Loucy (cell line): ENCODE results near the gene LNPK.

Experiments
- H2AFZ ChIP-seq: fragments of 200-600 bp; sonication (generic); 2 replicates; pipeline ENCODE4 v1.6.0; 2016; ENCODE audit warnings: antibody characterized with exemption, mild to moderate bottlenecking, low read length, moderate library complexity
- H3F3A ChIP-seq: fragments of 200-600 bp; 2 replicates; pipeline ENCODE4 v1.6.0; 2016; ENCODE audit warnings: antibody characterized with exemption, low read depth, mild to moderate bottlenecking
- H3K27me3 ChIP-seq: fragments of 200-600 bp; sonication (generic); 2 replicates; pipeline ENCODE4 v1.6.1; 2014; ENCODE audit warnings: low read length, mild to moderate bottlenecking; ENCODE audit not compliant: insufficient read depth, poor library complexity, severe bottlenecking
- H3K36me3 ChIP-seq: fragments of 200-600 bp; sonication (generic); 2 replicates; pipeline ENCODE4 v1.6.1; 2016; ENCODE audit warnings: low read length; ENCODE audit not compliant: insufficient read depth
- H3K4me1 ChIP-seq: fragments of 200-600 bp; sonication (generic); 2 replicates; pipeline ENCODE4 v1.5.1; 2014; ENCODE audit warnings: low read length, mild to moderate bottlenecking; ENCODE audit not compliant: insufficient read depth, poor library complexity, severe bottlenecking
- H3K4me2 ChIP-seq: fragments of 200-600 bp; sonication (generic); 2 replicates; pipeline ENCODE4 v1.6.0; 2014; ENCODE audit warnings: antibody characterized with exemption, low read length, low read depth, mild to moderate bottlenecking; ENCODE audit not compliant: poor library complexity, severe bottlenecking
- H3K4me3 ChIP-seq: fragments of 200-600 bp; sonication (generic); 2 replicates; pipeline ENCODE4 v1.5.1; 2014; ENCODE audit warnings: low read length, mild to moderate bottlenecking, mixed read lengths; ENCODE audit not compliant: poor library complexity, severe bottlenecking
- H3K79me2 ChIP-seq: fragments of 200-600 bp; sonication (generic); 2 replicates; pipeline ENCODE4 v1.6.1; 2014; ENCODE audit warnings: low read length; ENCODE audit not compliant: insufficient read depth
- H3K9ac ChIP-seq: fragments of 200-600 bp; sonication (generic); 2 replicates; pipeline ENCODE4 v1.6.0; 2014; ENCODE audit warnings: mild to moderate bottlenecking, low read depth, low read length, moderate library complexity; ENCODE audit not compliant: poor library complexity, severe bottlenecking
- H3K9me2 ChIP-seq: fragments of 200-600 bp; sonication (generic); replicated peaks from 2 replicates; pipeline ENCODE4 v1.6.1; 2016; ENCODE audit warnings: low read depth, low read length, mixed read lengths
- H3K9me3 ChIP-seq: fragments of 200-600 bp; sonication (generic); 2 replicates; pipeline ENCODE4 v1.6.1; 2014; ENCODE audit warnings: mild to moderate bottlenecking, antibody characterized with exemption, low read length, low read depth; ENCODE audit not compliant: insufficient read depth
- H4K20me1 ChIP-seq: fragments of 200-600 bp; sonication (generic); 2 replicates; pipeline ENCODE4 v1.6.0; 2014; ENCODE audit warnings: antibody characterized with exemption, low read length, mild to moderate bottlenecking; ENCODE audit not compliant: insufficient read depth, poor library complexity, severe bottlenecking
- EZH2phosphoT487 ChIP-seq: fragments of 200-600 bp; IDR thresholded peaks from 2 replicates; pipeline ENCODE4 v1.6.1; 2018; ENCODE audit warnings: antibody characterized with exemption, mild to moderate bottlenecking, moderate library complexity, borderline replicate concordance
- TF ChIP-seq, protein P1 (sequence below): fragments of 200-600 bp; sonication (generic); conservative IDR thresholded peaks from 2 replicates; pipeline ENCODE4 v1.5.1; 2014; ENCODE audit warnings: mild to moderate bottlenecking, antibody characterized with exemption, low read length

Gene LNPK

DNA sequence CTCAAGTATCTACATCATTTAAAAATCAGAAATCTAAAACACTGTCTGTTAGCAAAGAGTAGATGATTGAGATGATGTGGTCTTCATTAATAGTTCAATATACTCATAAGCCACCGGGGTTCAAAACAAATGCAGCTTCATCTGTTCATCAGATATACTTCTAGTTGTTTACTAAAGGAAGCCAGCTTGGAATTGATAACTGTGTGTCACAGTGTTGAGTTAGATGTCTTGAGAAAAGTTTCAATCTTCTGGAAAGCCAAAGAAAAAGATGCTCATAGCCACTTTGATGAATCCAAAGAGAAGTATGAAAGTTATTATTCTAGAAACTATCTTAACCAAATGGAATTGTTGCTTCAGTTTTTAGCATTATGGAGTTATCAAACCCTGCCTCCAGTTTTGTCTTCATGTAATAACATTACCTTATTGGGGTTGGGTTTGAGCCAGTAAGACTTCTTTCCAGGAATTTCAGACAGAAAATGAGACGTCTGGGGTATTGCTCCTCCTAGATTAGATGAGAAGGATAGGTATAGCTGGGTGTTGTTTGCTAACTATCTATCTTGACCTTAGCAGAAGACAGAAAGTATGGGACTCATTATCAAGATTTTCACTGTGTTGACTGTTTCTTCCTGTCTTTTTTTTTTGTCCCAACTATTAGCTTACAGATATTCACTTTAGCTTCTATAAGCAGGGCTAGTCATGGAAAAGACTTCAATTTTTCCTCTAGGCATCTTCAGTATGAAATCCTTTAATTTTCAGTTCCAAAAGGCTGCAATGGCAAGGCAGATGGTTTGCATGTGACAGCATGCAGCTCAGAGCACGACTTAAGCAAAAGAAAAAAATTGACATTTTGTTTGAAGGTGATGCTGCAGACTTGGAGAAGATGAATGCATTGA is 66.5 kb downstream of the LNPK start:
- H4K20me1 ChIP-seq = no peaks in the 10 kb centered on the region
- H3K9me2 ChIP-seq = no peaks in the 10 kb centered on the region
- no peaks in the 10 kb centered on the region for H3K27me3 ChIP-seq
- peaks cover 16% of the 10 kb centered on the region; the same call in 1 of the 2 replicates for H3K36me3 ChIP-seq
- no peak overlapping the region for H2AFZ ChIP-seq
- no peak for TF ChIP-seq EZH2phosphoT487
- H3K4me2 ChIP-seq = no peak overlapping the region
- H3K4me1 ChIP-seq = peaks cover 15% of the 10 kb centered on the region
- no peaks in the 10 kb centered on the region for H3K79me2 ChIP-seq
- H3K4me3 ChIP-seq = no peak overlapping the region
- H3K9ac ChIP-seq = no peak overlapping the region
- no peaks in the 10 kb centered on the region; the same call in 1 of the 2 replicates for H3F3A ChIP-seq
- no peaks in the 10 kb centered on the region for H3K9me3 ChIP-seq

DNA sequence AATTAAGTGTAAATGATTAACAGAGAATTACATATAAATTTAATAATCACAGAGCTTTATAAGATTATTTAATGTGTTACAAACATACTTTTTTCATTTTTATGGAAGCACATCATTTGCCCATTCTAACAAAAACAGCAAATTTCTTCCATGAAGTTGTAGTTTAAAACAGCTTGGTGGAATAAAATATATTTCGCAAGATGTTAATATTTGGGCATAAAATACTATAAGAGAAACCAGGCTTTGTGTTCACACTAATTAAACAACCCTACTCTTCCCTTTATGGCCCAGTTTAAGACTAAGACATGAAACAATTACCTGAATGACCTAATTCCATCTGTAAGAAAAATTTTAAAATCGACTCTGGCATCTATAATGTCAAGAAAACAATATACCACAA is 69.4 kb downstream of the LNPK start:
- Histone ChIP-seq H3K9me2 (no peaks in the 10 kb centered on the region), H3K4me3 (no peak overlapping the region), H3K9ac (no peak overlapping the region), H3F3A (no peaks in the 10 kb centered on the region; the same call in 1 of the 2 replicates), H3K4me2 (no peak overlapping the region), H3K9me3 (no peaks in the 10 kb centered on the region), H3K79me2 (no peaks in the 10 kb centered on the region), H4K20me1 (no peaks in the 10 kb centered on the region), H3K4me1 (peaks cover 13% of the 10 kb centered on the region), H3K27me3 (no peaks in the 10 kb centered on the region), H2AFZ (no peak overlapping the region), H3K36me3 (peaks cover 24% of the 10 kb centered on the region; the same call in 1 of the 2 replicates)
- no peak for TF ChIP-seq EZH2phosphoT487
- TF ChIP-seq, protein P1, sequence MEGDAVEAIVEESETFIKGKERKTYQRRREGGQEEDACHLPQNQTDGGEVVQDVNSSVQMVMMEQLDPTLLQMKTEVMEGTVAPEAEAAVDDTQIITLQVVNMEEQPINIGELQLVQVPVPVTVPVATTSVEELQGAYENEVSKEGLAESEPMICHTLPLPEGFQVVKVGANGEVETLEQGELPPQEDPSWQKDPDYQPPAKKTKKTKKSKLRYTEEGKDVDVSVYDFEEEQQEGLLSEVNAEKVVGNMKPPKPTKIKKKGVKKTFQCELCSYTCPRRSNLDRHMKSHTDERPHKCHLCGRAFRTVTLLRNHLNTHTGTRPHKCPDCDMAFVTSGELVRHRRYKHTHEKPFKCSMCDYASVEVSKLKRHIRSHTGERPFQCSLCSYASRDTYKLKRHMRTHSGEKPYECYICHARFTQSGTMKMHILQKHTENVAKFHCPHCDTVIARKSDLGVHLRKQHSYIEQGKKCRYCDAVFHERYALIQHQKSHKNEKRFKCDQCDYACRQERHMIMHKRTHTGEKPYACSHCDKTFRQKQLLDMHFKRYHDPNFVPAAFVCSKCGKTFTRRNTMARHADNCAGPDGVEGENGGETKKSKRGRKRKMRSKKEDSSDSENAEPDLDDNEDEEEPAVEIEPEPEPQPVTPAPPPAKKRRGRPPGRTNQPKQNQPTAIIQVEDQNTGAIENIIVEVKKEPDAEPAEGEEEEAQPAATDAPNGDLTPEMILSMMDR = no peak

DNA sequence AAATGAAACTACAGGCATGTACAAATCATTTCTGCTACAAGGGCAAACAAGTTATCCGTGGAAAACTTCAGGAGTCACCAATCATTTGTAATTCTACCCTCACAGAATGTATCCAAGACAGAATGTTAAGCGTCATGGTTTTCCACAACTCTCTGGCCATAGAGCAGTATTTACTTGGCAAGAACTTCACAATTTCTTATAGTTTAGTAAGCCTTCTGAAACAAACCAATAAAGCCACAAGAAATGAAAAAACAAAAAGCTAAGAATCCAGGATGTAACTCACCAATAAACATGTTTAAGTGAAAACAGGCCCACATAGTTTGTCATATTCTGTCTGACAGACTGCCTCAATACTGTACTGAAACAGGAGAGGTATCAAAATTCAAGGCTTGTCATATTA is 70.3 kb downstream of the LNPK start:
- no peak overlapping the region for H3K4me3 ChIP-seq
- TF ChIP-seq EZH2phosphoT487 = no peak
- H3K4me2 ChIP-seq = no peak overlapping the region
- H3F3A ChIP-seq = no peaks in the 10 kb centered on the region
- no peaks in the 10 kb centered on the region for H4K20me1 ChIP-seq
- no peaks in the 10 kb centered on the region for H3K9me3 ChIP-seq
- no peaks in the 10 kb centered on the region for H3K9me2 ChIP-seq
- H3K79me2 ChIP-seq = no peaks in the 10 kb centered on the region
- no peak overlapping the region for H2AFZ ChIP-seq
- no peak overlapping the region for H3K9ac ChIP-seq
- H3K36me3 ChIP-seq = peaks cover 20% of the 10 kb centered on the region; the same call in 1 of the 2 replicates
- no peaks in the 10 kb centered on the region for H3K27me3 ChIP-seq
- peaks cover 4% of the 10 kb centered on the region for H3K4me1 ChIP-seq

DNA sequence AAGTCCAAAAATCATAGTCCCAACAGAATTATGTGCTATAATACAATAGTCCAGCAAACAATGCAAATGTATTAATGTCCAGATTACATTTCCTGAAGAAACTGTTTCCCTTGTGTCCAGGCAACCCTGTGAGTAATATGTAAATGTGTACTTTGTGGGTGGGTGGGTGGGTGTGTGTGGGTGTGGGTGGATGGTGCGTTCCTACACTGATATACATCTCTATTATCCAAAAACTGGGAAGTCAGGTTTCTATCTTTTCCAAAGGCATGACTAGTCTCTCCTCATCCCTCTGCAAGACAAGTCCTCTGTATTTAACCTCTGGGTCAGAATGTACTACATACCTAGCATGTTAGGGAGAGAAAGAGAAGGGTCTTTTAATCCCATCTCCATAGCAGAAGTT is 71.6 kb downstream of the LNPK start:
- Histone ChIP-seq H3K9ac (no peak overlapping the region), H3K4me3 (no peak overlapping the region), H3K4me1 (no peaks in the 10 kb centered on the region), H2AFZ (no peak overlapping the region), H3K9me3 (no peaks in the 10 kb centered on the region), H3K36me3 (peaks cover 13% of the 10 kb centered on the region; the same call in 1 of the 2 replicates), H3K9me2 (no peaks in the 10 kb centered on the region), H3K79me2 (no peaks in the 10 kb centered on the region), H3K27me3 (no peaks in the 10 kb centered on the region), H3F3A (no peaks in the 10 kb centered on the region), H3K4me2 (no peak overlapping the region), H4K20me1 (no peaks in the 10 kb centered on the region)
- TF ChIP-seq, protein P1 = no peak
- no peak for TF ChIP-seq EZH2phosphoT487
